Fibroblast of pulmonary artery (primary cell): Measurements from ENCODE around the gene BMPR2.

Source experiments
- DNase-seq: peaks from one replicate; pipeline ENCODE4 v3.0.0-alpha.2; 2010; ENCODE audit warnings: low read depth
- H3K4me3 ChIP-seq: replicated peaks from 2 replicates; pipeline ENCODE4 v1.5.1; 2011; ENCODE audit warnings: low read depth, mild to moderate bottlenecking, control low read depth, low read length, moderate library complexity
- TF ChIP-seq, protein P1 (sequence below): IDR thresholded peaks from 2 replicates; pipeline ENCODE4 v1.5.1; 2011; ENCODE audit warnings: mild to moderate bottlenecking, control low read depth, low read length, inconsistent platforms; ENCODE audit errors: missing control alignments

BMPR2 gene

GRCh38 chr2:202604699-202605098, 228.6 kb downstream of the BMPR2 start:
- no peak for DNase-seq
- no peak overlapping the region for H3K4me3 ChIP-seq
- TF ChIP-seq, protein P1, sequence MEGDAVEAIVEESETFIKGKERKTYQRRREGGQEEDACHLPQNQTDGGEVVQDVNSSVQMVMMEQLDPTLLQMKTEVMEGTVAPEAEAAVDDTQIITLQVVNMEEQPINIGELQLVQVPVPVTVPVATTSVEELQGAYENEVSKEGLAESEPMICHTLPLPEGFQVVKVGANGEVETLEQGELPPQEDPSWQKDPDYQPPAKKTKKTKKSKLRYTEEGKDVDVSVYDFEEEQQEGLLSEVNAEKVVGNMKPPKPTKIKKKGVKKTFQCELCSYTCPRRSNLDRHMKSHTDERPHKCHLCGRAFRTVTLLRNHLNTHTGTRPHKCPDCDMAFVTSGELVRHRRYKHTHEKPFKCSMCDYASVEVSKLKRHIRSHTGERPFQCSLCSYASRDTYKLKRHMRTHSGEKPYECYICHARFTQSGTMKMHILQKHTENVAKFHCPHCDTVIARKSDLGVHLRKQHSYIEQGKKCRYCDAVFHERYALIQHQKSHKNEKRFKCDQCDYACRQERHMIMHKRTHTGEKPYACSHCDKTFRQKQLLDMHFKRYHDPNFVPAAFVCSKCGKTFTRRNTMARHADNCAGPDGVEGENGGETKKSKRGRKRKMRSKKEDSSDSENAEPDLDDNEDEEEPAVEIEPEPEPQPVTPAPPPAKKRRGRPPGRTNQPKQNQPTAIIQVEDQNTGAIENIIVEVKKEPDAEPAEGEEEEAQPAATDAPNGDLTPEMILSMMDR = no peak

GRCh38 chr2:202605174-202605573, 229.0 kb downstream of the BMPR2 start:
- no peak overlapping the region for H3K4me3 ChIP-seq
- DNase-seq = no peak
- TF ChIP-seq, protein P1 = no peak

GRCh38 chr2:202608142-202608852, 232.2 kb downstream of the BMPR2 start:
- DNase-seq = no peak
- TF ChIP-seq, protein P1 = no peak
- H3K4me3 ChIP-seq = no peak overlapping the region

DNA sequence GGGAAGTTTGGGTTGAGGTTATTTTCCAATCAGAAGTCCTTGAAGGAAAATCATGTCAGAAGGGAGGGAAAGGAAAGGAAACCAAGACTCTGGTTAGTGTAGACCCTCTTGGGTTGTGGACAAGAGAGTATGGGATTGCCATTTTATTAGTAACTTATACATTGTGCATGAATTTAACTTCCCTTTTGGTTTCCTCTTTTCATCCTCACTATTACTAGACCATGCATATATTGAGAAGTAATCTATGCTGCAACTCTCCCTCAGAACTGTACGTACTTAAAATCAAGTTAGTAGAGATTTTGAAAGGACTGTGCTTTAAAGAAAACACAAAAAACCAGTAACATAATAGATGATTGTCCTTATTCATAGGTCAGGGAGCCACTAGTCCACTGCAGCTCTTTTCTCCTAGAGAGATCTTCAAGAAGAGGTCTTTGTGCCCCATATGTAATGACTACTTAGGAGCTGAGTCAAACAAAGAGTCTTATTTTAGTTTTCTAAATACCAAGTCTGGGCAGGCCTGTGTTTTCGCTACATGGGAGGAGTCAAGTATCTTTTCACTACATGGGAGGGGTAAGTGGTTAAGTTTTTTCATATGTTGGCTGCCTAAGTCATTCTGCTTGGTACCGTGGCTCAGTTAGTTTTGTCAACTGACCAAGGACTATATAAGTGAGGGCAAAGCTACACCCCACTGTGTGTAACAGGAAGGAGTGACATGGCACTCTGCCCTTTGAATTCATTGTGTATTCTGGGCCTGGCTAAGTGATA, 233.4 kb downstream of the BMPR2 start:
- TF ChIP-seq, protein P1 = no peak
- DNase-seq = no peak
- no peak overlapping the region for H3K4me3 ChIP-seq

GRCh38 chr2:202610380-202610779, 234.3 kb downstream of the BMPR2 start:
- TF ChIP-seq, protein P1 = no peak
- DNase-seq = no peak
- H3K4me3 ChIP-seq = no peak overlapping the region

GRCh38 chr2:202612145-202612544, 236.0 kb downstream of the BMPR2 start:
- H3K4me3 ChIP-seq = no peak overlapping the region
- TF ChIP-seq, protein P1 = no peak
- no peak for DNase-seq
